HepG2 (cell line): ENCODE results near the gene OR4K14. TPM values are rescaled to one million over a fixed set of nuclear protein-coding genes. Genes with fewer than 3 reads are reported as not detected.

Experiments
- ATAC-seq: fragments of 200-7000 bp; cut with Tn5 transposase; 3 replicates; pipeline ENCODE4 v1.9.1; 2020; ENCODE audit warnings: mild to moderate bottlenecking, moderate library complexity
- BruUV-seq: library from RNA; stranded (reverse); fragments of 400-500 nt; replicated peaks from 2 replicates; lab custom pipeline; 2021; lab: Mats Ljungman, UMichigan
- CTCF ChIA-PET: fragments of 300-600 bp; formaldehyde crosslinking; extraction: SDS; loops from one replicate; lab custom pipeline; 2021; ENCODE audit warnings: low total read pairs, inconsistent platforms, low intra/inter-chr PET ratio; lab: Yijun Ruan, JAX
- POLR2A ChIA-PET: fragments of 350-600 bp; sonication (Branson Sonifier 250); formaldehyde crosslinking; loops from one replicate; lab custom pipeline; 2020; ENCODE audit warnings: antibody characterized with exemption, inconsistent platforms; lab: Yijun Ruan, JAX
- DNase-seq: peaks from one replicate; pipeline ENCODE4 v3.0.0-alpha.2; 2015; ENCODE audit warnings: low spot score
- FAIRE-seq: peaks from 3 replicates; lab custom pipeline; 2011; peaks lifted over from hg19 to GRCh38; lab: Jason Lieb, UNC
- H2AFZ ChIP-seq: one replicate; pipeline ENCODE4 v1.6.1; 2011; ENCODE audit warnings: low read length, inconsistent platforms
- H3K27ac ChIP-seq: fragments of 300-600 bp; 3 replicates; pipeline ENCODE4 v1.8.0; 2011; ENCODE audit warnings: mixed run types, mild to moderate bottlenecking, mixed read lengths, low read length, inconsistent platforms; ENCODE audit not compliant: insufficient read depth; ENCODE audit errors: extremely low read length
- H3K27me3 ChIP-seq, 2 experiments: fragments of 200-600 bp in 1 of 2; 2 replicates in 1 of 2; 3 replicates in 1 of 2; pipeline versions ENCODE4 v1.6.0 to v1.8.0; 2011; ENCODE audit warnings: low read length in 2 of 2, mild to moderate bottlenecking in 2 of 2, moderate library complexity in 2 of 2, inconsistent platforms in 1 of 2; ENCODE audit not compliant: insufficient read depth in 2 of 2, control insufficient read depth in 1 of 2
- H3K36me3 ChIP-seq, 2 experiments: fragments of 200-600 bp in 1 of 2; replicated peaks in 1 of 2; 2 replicates in 1 of 2; 3 replicates in 1 of 2; pipeline versions ENCODE4 v1.5.1 to v1.8.0; 2011; ENCODE audit warnings: low read length in 2 of 2, inconsistent platforms in 1 of 2; ENCODE audit not compliant: insufficient read depth in 2 of 2, control insufficient read depth in 1 of 2
- H3K4me1 ChIP-seq: 2 replicates; pipeline ENCODE4 v1.5.1; 2012; ENCODE audit warnings: low read length, inconsistent platforms; ENCODE audit not compliant: insufficient read depth
- H3K4me2 ChIP-seq: 2 replicates; pipeline ENCODE4 v1.6.0; 2011; ENCODE audit warnings: low read depth, low read length, inconsistent platforms
- H3K4me3 ChIP-seq, 3 experiments: fragments of 200-600 bp in 1 of 3; sonication (generic), shearing (Covaris generic) in 1 of 3; replicated peaks in 1 of 3; 2 replicates each; pipeline ENCODE4 v1.5.1; 2011 to 2016; ENCODE audit warnings: low read length in 3 of 3, inconsistent platforms in 2 of 3, low read depth in 2 of 3, mild to moderate bottlenecking in 2 of 3, control low read depth in 1 of 3, mixed read lengths in 1 of 3; ENCODE audit not compliant: insufficient read depth in 1 of 3
- H3K79me2 ChIP-seq: one replicate; pipeline ENCODE4 v1.6.1; 2011; ENCODE audit warnings: low read length, inconsistent platforms; ENCODE audit not compliant: insufficient read depth
- H3K9ac ChIP-seq: 2 replicates; pipeline ENCODE4 v1.6.0; 2011; ENCODE audit warnings: mild to moderate bottlenecking, low read depth, low read length, inconsistent platforms; ENCODE audit not compliant: insufficient read depth
- H3K9me3 ChIP-seq: 2 replicates; pipeline ENCODE4 v1.5.1; 2012; ENCODE audit warnings: mild to moderate bottlenecking, low read length
- H4K20me1 ChIP-seq: 2 replicates; pipeline ENCODE4 v1.6.0; 2011; ENCODE audit warnings: inconsistent platforms, mild to moderate bottlenecking, low read length, moderate library complexity; ENCODE audit not compliant: insufficient read depth
- DPF2 ChIP-seq: sonication (generic); formaldehyde crosslinking; IDR thresholded peaks from 2 replicates; pipeline ENCODE4 v1.4.0; 2020; ENCODE audit warnings: mild to moderate bottlenecking, low read depth, missing genetic modification reagents, borderline replicate concordance
- KLF6 ChIP-seq: IDR thresholded peaks from 2 replicates; pipeline ENCODE4 v1.8.0; 2016; ENCODE audit warnings: missing biosample characterization, missing genetic modification reagents
- POGZ ChIP-seq: sonication (generic); formaldehyde crosslinking; IDR thresholded peaks from 2 replicates; pipeline ENCODE4 v1.4.0; 2020; ENCODE audit warnings: mild to moderate bottlenecking, missing genetic modification reagents
- SOX5 ChIP-seq: IDR thresholded peaks from 2 replicates; pipeline ENCODE4 v1.6.1; 2016; ENCODE audit warnings: borderline replicate concordance
- ZNF703 ChIP-seq: sonication (generic); formaldehyde crosslinking; IDR thresholded peaks from 2 replicates; pipeline ENCODE4 v1.5.1; 2020; ENCODE audit warnings: missing genetic modification reagents, mild to moderate bottlenecking, moderate library complexity, borderline replicate concordance
- WGBS: methylation state at CpG from one replicate; pipeline ENCODE4 v1.1.6; 2017; ENCODE audit warnings: low lambda C conversion rate; 5-methylcytosine and 5-hydroxymethylcytosine counted together
- in situ Hi-C: cut with HindIII; loops from 2 replicates; pipeline ENCODE4 v1.10.0; 2017; ENCODE audit warnings: low pct_unique_long_range_greater_than_20kb; ENCODE audit not compliant: extremely low pct_ligation_motif_present
- intact Hi-C: fragments of 100-400 bp; cut with micrococcal nuclease; formaldehyde crosslinking; loops from one replicate; pipeline ENCODE4 v1.10.0; 2022; ENCODE audit not compliant: unreplicated experiment
- polyA plus RNA-seq, 8 experiments: library from polyadenylated mRNA; depleted of rRNA in 3 of 8; stranded (reverse) in 7 of 8; unstranded in 1 of 8; fragments of >200 nt; fragmentation: Illumina TruSeq in 4 of 8; extraction: Trizol in 4 of 8; gene quantifications; 2 replicates each; pipeline versions ENCODE4 v1.2.1 to v1.2.3, GENCODE V29; 2011 to 2016; ENCODE audit warnings: low read depth in 4 of 8, missing spikeins in 1 of 8, mixed read lengths in 1 of 8; ENCODE audit not compliant: insufficient read depth in 1 of 8
- total RNA-seq, 5 experiments: library from RNA; depleted of rRNA; stranded (reverse); fragments of >200 nt; fragmentation: Illumina TruSeq; extraction: Trizol; gene quantifications; 2 replicates each; pipeline ENCODE4 v1.2.3, GENCODE V29; 2016; ENCODE audit warnings: low read depth in 1 of 5
- TF ChIP-seq, protein P1 (sequence below): sonication (generic); formaldehyde crosslinking; IDR thresholded peaks from 2 replicates; pipeline ENCODE4 v1.5.1; 2020; ENCODE audit warnings: mild to moderate bottlenecking, missing genetic modification reagents, borderline replicate concordance
- TF ChIP-seq, protein P2 (sequence below): sonication (generic); formaldehyde crosslinking; IDR thresholded peaks from 2 replicates; pipeline ENCODE4 v1.4.0; 2020; ENCODE audit warnings: missing genetic modification reagents, low read depth, mild to moderate bottlenecking, borderline replicate concordance
- TF ChIP-seq, protein P3 (sequence below): sonication (generic); formaldehyde crosslinking; IDR thresholded peaks from 2 replicates; pipeline ENCODE4 v1.4.0; 2020; ENCODE audit warnings: missing genetic modification reagents, borderline replicate concordance
- TF ChIP-seq, protein P4 (sequence below): sonication (generic); formaldehyde crosslinking; IDR thresholded peaks from 2 replicates; pipeline ENCODE4 v1.4.0; 2020; ENCODE audit warnings: missing genetic modification reagents, mild to moderate bottlenecking, borderline replicate concordance

Gene OR4K14
- total and polyA plus RNA-seq, 2 of the 13 experiments (the other 11 are each of a cell fraction or from before 2014, with no cell fraction given): not detected

DNA sequence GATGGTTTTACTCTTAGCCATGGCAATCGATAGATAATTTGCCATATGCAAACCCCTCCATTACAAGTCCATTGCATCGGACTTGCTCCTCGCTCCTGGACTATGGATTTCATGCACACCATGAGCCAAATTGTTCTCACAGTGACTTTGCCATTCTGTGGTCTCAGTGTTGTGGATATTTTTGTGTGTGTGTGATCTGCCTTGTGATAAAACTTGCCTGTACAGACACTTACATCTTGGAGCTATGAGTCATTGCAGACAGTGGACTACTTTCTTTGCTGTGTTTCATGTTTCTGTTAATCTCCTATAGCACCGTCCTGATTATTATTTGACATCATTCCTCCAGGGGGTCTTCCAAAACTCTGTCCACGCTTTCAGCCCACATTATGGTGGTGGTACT is 25.1 kb upstream of the OR4K14 start (continued):
- TF ChIP-seq, protein P1, sequence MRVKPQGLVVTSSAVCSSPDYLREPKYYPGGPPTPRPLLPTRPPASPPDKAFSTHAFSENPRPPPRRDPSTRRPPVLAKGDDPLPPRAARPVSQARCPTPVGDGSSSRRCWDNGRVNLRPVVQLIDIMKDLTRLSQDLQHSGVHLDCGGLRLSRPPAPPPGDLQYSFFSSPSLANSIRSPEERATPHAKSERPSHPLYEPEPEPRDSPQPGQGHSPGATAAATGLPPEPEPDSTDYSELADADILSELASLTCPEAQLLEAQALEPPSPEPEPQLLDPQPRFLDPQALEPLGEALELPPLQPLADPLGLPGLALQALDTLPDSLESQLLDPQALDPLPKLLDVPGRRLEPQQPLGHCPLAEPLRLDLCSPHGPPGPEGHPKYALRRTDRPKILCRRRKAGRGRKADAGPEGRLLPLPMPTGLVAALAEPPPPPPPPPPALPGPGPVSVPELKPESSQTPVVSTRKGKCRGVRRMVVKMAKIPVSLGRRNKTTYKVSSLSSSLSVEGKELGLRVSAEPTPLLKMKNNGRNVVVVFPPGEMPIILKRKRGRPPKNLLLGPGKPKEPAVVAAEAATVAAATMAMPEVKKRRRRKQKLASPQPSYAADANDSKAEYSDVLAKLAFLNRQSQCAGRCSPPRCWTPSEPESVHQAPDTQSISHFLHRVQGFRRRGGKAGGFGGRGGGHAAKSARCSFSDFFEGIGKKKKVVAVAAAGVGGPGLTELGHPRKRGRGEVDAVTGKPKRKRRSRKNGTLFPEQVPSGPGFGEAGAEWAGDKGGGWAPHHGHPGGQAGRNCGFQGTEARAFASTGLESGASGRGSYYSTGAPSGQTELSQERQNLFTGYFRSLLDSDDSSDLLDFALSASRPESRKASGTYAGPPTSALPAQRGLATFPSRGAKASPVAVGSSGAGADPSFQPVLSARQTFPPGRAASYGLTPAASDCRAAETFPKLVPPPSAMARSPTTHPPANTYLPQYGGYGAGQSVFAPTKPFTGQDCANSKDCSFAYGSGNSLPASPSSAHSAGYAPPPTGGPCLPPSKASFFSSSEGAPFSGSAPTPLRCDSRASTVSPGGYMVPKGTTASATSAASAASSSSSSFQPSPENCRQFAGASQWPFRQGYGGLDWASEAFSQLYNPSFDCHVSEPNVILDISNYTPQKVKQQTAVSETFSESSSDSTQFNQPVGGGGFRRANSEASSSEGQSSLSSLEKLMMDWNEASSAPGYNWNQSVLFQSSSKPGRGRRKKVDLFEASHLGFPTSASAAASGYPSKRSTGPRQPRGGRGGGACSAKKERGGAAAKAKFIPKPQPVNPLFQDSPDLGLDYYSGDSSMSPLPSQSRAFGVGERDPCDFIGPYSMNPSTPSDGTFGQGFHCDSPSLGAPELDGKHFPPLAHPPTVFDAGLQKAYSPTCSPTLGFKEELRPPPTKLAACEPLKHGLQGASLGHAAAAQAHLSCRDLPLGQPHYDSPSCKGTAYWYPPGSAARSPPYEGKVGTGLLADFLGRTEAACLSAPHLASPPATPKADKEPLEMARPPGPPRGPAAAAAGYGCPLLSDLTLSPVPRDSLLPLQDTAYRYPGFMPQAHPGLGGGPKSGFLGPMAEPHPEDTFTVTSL: no peak
- TF ChIP-seq, protein P2, sequence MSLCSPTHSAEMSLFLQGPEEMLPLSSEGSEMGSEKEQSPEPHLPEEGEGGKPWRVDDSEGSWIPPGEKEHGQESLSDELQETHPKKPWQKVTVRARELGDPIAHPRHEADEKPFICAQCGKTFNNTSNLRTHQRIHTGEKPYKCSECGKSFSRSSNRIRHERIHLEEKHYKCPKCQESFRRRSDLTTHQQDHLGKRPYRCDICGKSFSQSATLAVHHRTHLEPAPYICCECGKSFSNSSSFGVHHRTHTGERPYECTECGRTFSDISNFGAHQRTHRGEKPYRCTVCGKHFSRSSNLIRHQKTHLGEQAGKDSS (CRISPR knock-in tag): no peak
- TF ChIP-seq, all 625 proteins: peak for 0

DNA sequence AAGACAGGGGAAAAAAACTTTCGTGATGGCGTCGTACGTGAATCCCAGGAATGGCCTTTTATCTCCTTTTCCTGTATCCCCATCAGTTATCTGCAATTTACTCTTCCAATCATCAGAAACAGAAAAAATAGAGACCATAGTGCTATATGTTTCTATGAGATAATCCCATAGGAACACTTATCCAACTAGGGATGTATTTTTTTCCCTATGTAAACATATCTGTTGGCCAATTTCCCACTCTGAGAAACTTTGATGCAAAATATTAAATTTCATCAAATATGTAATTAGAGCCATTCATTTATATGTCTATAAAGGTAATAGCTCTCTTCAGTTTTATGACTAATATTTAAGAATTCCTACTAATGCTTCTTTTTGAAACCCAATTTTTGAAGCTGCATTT is 16.8 kb upstream of the OR4K14 start, which contains the start of gene OR4K13:
TSS of gene OR4K13 (minus strand) at position 101 of the 400 bp plus-strand sequence. CDS start 1,280 bp downstream, outside the sequence.
- ATAC-seq (no peak), FAIRE-seq (no peak)
- no peak for TF ChIP-seq ZNF703 (CRISPR knock-in tag)
- TF ChIP-seq, protein P3, sequence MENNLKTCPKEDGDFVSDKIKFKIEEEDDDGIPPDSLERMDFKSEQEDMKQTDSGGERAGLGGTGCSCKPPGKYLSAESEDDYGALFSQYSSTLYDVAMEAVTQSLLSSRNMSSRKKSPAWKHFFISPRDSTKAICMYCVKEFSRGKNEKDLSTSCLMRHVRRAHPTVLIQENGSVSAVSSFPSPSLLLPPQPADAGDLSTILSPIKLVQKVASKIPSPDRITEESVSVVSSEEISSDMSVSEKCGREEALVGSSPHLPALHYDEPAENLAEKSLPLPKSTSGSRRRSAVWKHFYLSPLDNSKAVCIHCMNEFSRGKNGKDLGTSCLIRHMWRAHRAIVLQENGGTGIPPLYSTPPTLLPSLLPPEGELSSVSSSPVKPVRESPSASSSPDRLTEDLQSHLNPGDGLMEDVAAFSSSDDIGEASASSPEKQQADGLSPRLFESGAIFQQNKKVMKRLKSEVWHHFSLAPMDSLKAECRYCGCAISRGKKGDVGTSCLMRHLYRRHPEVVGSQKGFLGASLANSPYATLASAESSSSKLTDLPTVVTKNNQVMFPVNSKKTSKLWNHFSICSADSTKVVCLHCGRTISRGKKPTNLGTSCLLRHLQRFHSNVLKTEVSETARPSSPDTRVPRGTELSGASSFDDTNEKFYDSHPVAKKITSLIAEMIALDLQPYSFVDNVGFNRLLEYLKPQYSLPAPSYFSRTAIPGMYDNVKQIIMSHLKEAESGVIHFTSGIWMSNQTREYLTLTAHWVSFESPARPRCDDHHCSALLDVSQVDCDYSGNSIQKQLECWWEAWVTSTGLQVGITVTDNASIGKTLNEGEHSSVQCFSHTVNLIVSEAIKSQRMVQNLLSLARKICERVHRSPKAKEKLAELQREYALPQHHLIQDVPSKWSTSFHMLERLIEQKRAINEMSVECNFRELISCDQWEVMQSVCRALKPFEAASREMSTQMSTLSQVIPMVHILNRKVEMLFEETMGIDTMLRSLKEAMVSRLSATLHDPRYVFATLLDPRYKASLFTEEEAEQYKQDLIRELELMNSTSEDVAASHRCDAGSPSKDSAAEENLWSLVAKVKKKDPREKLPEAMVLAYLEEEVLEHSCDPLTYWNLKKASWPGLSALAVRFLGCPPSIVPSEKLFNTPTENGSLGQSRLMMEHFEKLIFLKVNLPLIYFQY (CRISPR knock-in tag): no peak
- TF ChIP-seq POGZ (CRISPR knock-in tag): no peak
- TF ChIP-seq DPF2 (CRISPR knock-in tag): no peak
- TF ChIP-seq KLF6 (CRISPR knock-in tag): no peak
- TF ChIP-seq SOX5 (CRISPR knock-in tag): no peak
- TF ChIP-seq, protein P4, sequence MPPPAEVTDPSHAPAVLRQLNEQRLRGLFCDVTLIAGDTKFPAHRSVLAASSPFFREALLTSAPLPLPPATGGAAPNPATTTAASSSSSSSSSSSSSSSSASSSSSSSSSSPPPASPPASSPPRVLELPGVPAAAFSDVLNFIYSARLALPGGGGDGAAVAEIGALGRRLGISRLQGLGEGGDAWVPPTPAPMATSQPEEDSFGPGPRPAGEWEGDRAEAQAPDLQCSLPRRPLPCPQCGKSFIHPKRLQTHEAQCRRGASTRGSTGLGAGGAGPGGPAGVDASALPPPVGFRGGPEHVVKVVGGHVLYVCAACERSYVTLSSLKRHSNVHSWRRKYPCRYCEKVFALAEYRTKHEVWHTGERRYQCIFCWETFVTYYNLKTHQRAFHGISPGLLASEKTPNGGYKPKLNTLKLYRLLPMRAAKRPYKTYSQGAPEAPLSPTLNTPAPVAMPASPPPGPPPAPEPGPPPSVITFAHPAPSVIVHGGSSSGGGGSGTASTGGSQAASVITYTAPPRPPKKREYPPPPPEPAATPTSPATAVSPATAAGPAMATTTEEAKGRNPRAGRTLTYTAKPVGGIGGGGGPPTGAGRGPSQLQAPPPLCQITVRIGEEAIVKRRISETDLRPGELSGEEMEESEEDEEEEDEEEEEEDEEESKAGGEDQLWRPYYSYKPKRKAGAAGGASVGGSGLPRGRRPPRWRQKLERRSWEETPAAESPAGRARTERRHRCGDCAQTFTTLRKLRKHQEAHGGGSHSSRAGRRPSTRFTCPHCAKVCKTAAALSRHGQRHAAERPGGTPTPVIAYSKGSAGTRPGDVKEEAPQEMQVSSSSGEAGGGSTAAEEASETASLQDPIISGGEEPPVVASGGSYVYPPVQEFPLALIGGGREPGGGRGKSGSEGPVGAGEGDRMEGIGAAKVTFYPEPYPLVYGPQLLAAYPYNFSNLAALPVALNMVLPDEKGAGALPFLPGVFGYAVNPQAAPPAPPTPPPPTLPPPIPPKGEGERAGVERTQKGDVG (CRISPR knock-in tag): no peak

More for the DNA sequence above, 16.8 kb upstream of the OR4K14 start, which contains the start of gene OR4K13:
- Histone ChIP-seq H3K79me2 (no peaks in the 10 kb centered on the region), H4K20me1 (no peaks in the 10 kb centered on the region), H3K27me3 (no peaks in the 10 kb centered on the region), H3K9ac (no peak within 1 kb of the TSS), H3K9me3 (no peaks in the 10 kb centered on the region), H2AFZ (no peak within 1 kb of the TSS), H3K27ac (no peak within 1 kb of the TSS), H3K4me3 (no peak within 1 kb of the TSS), H3K4me1 (no peaks in the 10 kb centered on the region), H3K4me2 (no peak within 1 kb of the TSS), H3K36me3 (no peaks in the 10 kb centered on the region)
- CTCF ChIA-PET: no interaction called here
- no peak for DNase-seq
- intact Hi-C loops (no loop called here), in situ Hi-C loops (no loop called here)
- POLR2A ChIA-PET: no interaction called here
- WGBS: 4% methylated on average over 4 of the region's 4 CpGs
- BruUV-seq: no TSS peak
